K562 (cell line): Measurements from ENCODE around the gene EXOC3L1. TPM values are rescaled to one million over a fixed set of nuclear protein-coding genes. Genes with fewer than 3 reads are reported as not detected.

Experiments
- CREB5 ChIP-seq: fragments of 250-450 bp; sonication (Bioruptor Pico); IDR thresholded peaks from 2 replicates; pipeline ENCODE4 v1.5.0; 2020; ENCODE audit warnings: mild to moderate bottlenecking
- E2F1 ChIP-seq: sonication (generic); formaldehyde crosslinking; IDR thresholded peaks from 2 replicates; pipeline ENCODE4 v1.8.1; 2023; ENCODE audit warnings: mild to moderate bottlenecking, missing genetic modification reagents, moderate library complexity
- FOSL1 ChIP-seq: fragments of 200-800 bp; sonication (Bioruptor generic); conservative IDR thresholded peaks from 2 replicates; pipeline ENCODE4 v1.6.1; 2016; ENCODE audit warnings: missing genetic modification characterization, missing compliant biosample characterization
- HMG20B ChIP-seq: fragments of 250-450 bp; sonication (Bioruptor Pico); IDR thresholded peaks from 2 replicates; pipeline ENCODE4 v1.5.0; 2021; ENCODE audit warnings: mild to moderate bottlenecking
- IRF2 ChIP-seq: sonication (generic); formaldehyde crosslinking; IDR thresholded peaks from 2 replicates; pipeline ENCODE4 v1.8.1; 2022; ENCODE audit warnings: mild to moderate bottlenecking, missing genetic modification reagents
- MGA ChIP-seq: fragments of 450-650 bp; IDR thresholded peaks from 2 replicates; pipeline ENCODE4 v1.6.1; 2016; ENCODE audit warnings: mild to moderate bottlenecking, moderate library complexity
- PREB ChIP-seq: sonication (generic); formaldehyde crosslinking; IDR thresholded peaks from 2 replicates; pipeline ENCODE4 v1.8.1; 2023; ENCODE audit warnings: mild to moderate bottlenecking, missing genetic modification reagents
- RFX7 ChIP-seq: fragments of 250-450 bp; sonication (Bioruptor Pico); IDR thresholded peaks from 2 replicates; pipeline ENCODE4 v1.5.1; 2021; ENCODE audit warnings: mild to moderate bottlenecking
- SMARCA5 ChIP-seq: fragments of 450-650 bp; IDR thresholded peaks from 2 replicates; pipeline ENCODE4 v1.6.1; 2016
- U2AF2 ChIP-seq: fragments of 200-400 bp; formaldehyde crosslinking; optimal IDR thresholded peaks from 2 replicates; pipeline ENCODE3; 2017; ENCODE audit warnings: low read depth, mild to moderate bottlenecking, low read length
- ZC3H8 ChIP-seq: fragments of 450-650 bp; IDR thresholded peaks from 2 replicates; pipeline ENCODE4 v1.6.1; 2017
- ZNF780A ChIP-seq: fragments of 250-450 bp; sonication (Bioruptor Pico); IDR thresholded peaks from 2 replicates; pipeline ENCODE4 v1.5.0; 2021; ENCODE audit warnings: mild to moderate bottlenecking
- ZNF79 ChIP-seq: fragments of 250-450 bp; sonication (Bioruptor Pico); IDR thresholded peaks from 2 replicates; pipeline ENCODE4 v1.4.0; 2020; ENCODE audit warnings: low read depth, mild to moderate bottlenecking, moderate library complexity
- ZSCAN32 ChIP-seq: fragments of 450-650 bp; formaldehyde crosslinking; IDR thresholded peaks from 2 replicates; pipeline ENCODE4 v1.4.0; 2020; ENCODE audit warnings: mild to moderate bottlenecking, moderate library complexity
- polyA plus RNA-seq, 8 experiments: library from polyadenylated mRNA; depleted of rRNA in 4 of 8; stranded (reverse) in 5 of 8; unstranded in 3 of 8; fragments of >200 nt; fragmentation: Nextera tagmentation in 2 of 8; fragmentation: Illumina TruSeq in 1 of 8; extraction: Ambion mirVana in 2 of 8; extraction: Trizol in 1 of 8; gene quantifications; 2 replicates each; pipeline versions ENCODE4 v1.2.1 to v1.2.3, GENCODE V29; 2011 to 2014; ENCODE audit warnings: inconsistent platforms in 1 of 8, missing spikeins in 1 of 8
- total RNA-seq, 7 experiments: library from RNA; depleted of rRNA in 6 of 7; stranded (reverse); fragments of >200 nt in 6 of 7; fragmentation: Illumina TruSeq in 2 of 7; extraction: Trizol in 2 of 7; gene quantifications; 2 replicates each; pipeline versions ENCODE4 v1.2.1 to v1.2.3, GENCODE V29; 2011 to 2021; ENCODE audit warnings: low replicate concordance in 1 of 7

Gene EXOC3L1
- total and polyA plus RNA-seq, 9 of the 15 experiments (the other 6 are each of a cell fraction or from before 2014, with no cell fraction given), result 0.08 TPM; not detected in 8

GRCh38 chr16:67191995-67192681, 2.2 kb upstream of the EXOC3L1 start, which contains the start of gene E2F4 (continued):
- no peak for TF ChIP-seq ZNF780A
- no peak for TF ChIP-seq CREB5 (CRISPR knock-in tag)
- TF ChIP-seq SMARCA5, result no peak
- TF ChIP-seq ZNF79 (CRISPR knock-in tag), result no peak
- no peak for TF ChIP-seq ZC3H8
- TF ChIP-seq RFX7 (CRISPR knock-in tag), result no peak
- no peak for TF ChIP-seq E2F1
- no peak for TF ChIP-seq ZSCAN32 (CRISPR knock-in tag)
- TF ChIP-seq HMG20B (CRISPR knock-in tag), result no peak
- TF ChIP-seq PREB, result no peak
- TF ChIP-seq IRF2 (CRISPR knock-in tag), result no peak
- no peak; the same call in 1 of the 2 replicates for TF ChIP-seq FOSL1
- no peak for TF ChIP-seq U2AF2
- no peak for TF ChIP-seq MGA
